HEK293T (cell line): Measurements from ENCODE around the gene CYP24A1.

Source experiments
- CTCF ChIA-PET: fragments of 350-600 bp; formaldehyde crosslinking; extraction: SDS; loops from one replicate; lab custom pipeline; 2021; ENCODE audit warnings: antibody characterized with exemption, inconsistent platforms; lab: Yijun Ruan, JAX
- POLR2A ChIA-PET: fragments of 350-600 bp; formaldehyde crosslinking; extraction: SDS; loops from one replicate; lab custom pipeline; 2020; ENCODE audit warnings: antibody characterized with exemption, inconsistent platforms; lab: Yijun Ruan, JAX
- DNase-seq: peaks from one replicate; pipeline ENCODE4 v3.0.0; 2012; ENCODE audit warnings: mixed read lengths; ENCODE audit errors: extremely low spot score
- ARNT ChIP-seq: fragments of 450-650 bp; IDR thresholded peaks from 2 replicates; pipeline ENCODE4 v1.6.1; 2017; ENCODE audit warnings: mild to moderate bottlenecking
- BHLHE40 ChIP-seq: fragments of 450-650 bp; IDR thresholded peaks from 2 replicates; pipeline ENCODE4 v1.6.1; 2016; ENCODE audit warnings: mild to moderate bottlenecking, moderate library complexity, borderline replicate concordance
- CTBP1 ChIP-seq: fragments of 450-650 bp; IDR thresholded peaks from 2 replicates; pipeline ENCODE4 v1.6.1; 2016; ENCODE audit warnings: borderline replicate concordance
- ELF4 ChIP-seq: fragments of 450-650 bp; IDR thresholded peaks from 2 replicates; pipeline ENCODE4 v1.6.1; 2017; ENCODE audit warnings: antibody characterized with exemption
- FOXA1 ChIP-seq: fragments of 450-650 bp; IDR thresholded peaks from 2 replicates; pipeline ENCODE4 v1.6.1; 2016; ENCODE audit warnings: mild to moderate bottlenecking
- FOXK2 ChIP-seq: fragments of 450-650 bp; IDR thresholded peaks from 2 replicates; pipeline ENCODE4 v1.6.1; 2016; ENCODE audit warnings: mild to moderate bottlenecking
- FOXM1 ChIP-seq: fragments of 450-650 bp; IDR thresholded peaks from 2 replicates; pipeline ENCODE4 v1.6.1; 2017; ENCODE audit warnings: mild to moderate bottlenecking, borderline replicate concordance
- HDGF ChIP-seq: fragments of 450-650 bp; IDR thresholded peaks from 2 replicates; pipeline ENCODE4 v1.6.1; 2017; ENCODE audit warnings: antibody characterized with exemption, borderline replicate concordance
- L3MBTL2 ChIP-seq: fragments of 450-650 bp; conservative IDR thresholded peaks from 2 replicates; pipeline ENCODE4 v1.6.1; 2016; ENCODE audit warnings: mild to moderate bottlenecking
- LEF1 ChIP-seq: fragments of 450-650 bp; IDR thresholded peaks from 2 replicates; pipeline ENCODE4 v1.6.1; 2017; ENCODE audit warnings: mild to moderate bottlenecking, borderline replicate concordance
- NFRKB ChIP-seq: fragments of 450-650 bp; IDR thresholded peaks from 2 replicates; pipeline ENCODE4 v1.6.1; 2016; ENCODE audit warnings: mild to moderate bottlenecking, moderate library complexity
- PKNOX1 ChIP-seq: fragments of 450-650 bp; IDR thresholded peaks from 2 replicates; pipeline ENCODE4 v1.6.1; 2016
- SP1 ChIP-seq: fragments of 450-650 bp; IDR thresholded peaks from 2 replicates; pipeline ENCODE4 v1.6.1; 2017
- SUZ12 ChIP-seq: fragments of 450-650 bp; IDR thresholded peaks from 2 replicates; pipeline ENCODE4 v1.6.1; 2016; ENCODE audit warnings: mild to moderate bottlenecking
- TARDBP ChIP-seq: fragments of 450-650 bp; IDR thresholded peaks from 2 replicates; pipeline ENCODE4 v1.6.1; 2016
- ZNF384 ChIP-seq: fragments of 450-650 bp; IDR thresholded peaks from 2 replicates; pipeline ENCODE4 v1.6.1; 2016

CYP24A1 gene

GRCh38 chr20:54176610-54177009 lies 2.8 kb upstream of the CYP24A1 start:
- POLR2A ChIA-PET = no interaction called here
- TF ChIP-seq FOXA1 (no peak), NFRKB (no peak), CTBP1 (no peak), SUZ12 (no peak), FOXM1 (no peak), ELF4 (no peak), ARNT (no peak), L3MBTL2 (no peak), FOXK2 (no peak), TARDBP (no peak), LEF1 (no peak), SP1 (no peak), PKNOX1 (no peak), HDGF (no peak), ZNF384 (no peak), BHLHE40 (no peak)
- DNase-seq = no peak
- CTCF ChIA-PET = no interaction called here

- CTCF ChIA-PET = interaction anchor here (1.0 kb wide), 2 partner anchors 72 to 78 kb away, joined by 3 read pairs; no protein-coding TSS in a partner anchor
- DNase-seq = no peak
- POLR2A ChIA-PET = no interaction called here
- TF ChIP-seq LEF1 (no peak), TARDBP (no peak), SUZ12 (no peak), FOXA1 (no peak), ARNT (no peak), FOXM1 (no peak), HDGF (no peak)
Measured at GRCh38 chr20:54174457-54175175, 830 bp upstream of the CYP24A1 start.

- POLR2A ChIA-PET = no interaction called here
- DNase-seq = no peak
- CTCF ChIA-PET = no interaction called here
- TF ChIP-seq SP1 (no peak), ELF4 (no peak), ZNF384 (no peak), SUZ12 (no peak), FOXM1 (no peak), ARNT (no peak), L3MBTL2 (no peak), FOXK2 (no peak), NFRKB (no peak), BHLHE40 (no peak), CTBP1 (no peak), PKNOX1 (no peak)
Measured at GRCh38 chr20:54172856-54173652, 732 bp downstream of the CYP24A1 start.

- ChIA-PET POLR2A (no interaction called here), CTCF (no interaction called here)
- TF ChIP-seq NFRKB (no peak), HDGF (no peak), FOXK2 (no peak), TARDBP (no peak), FOXM1 (no peak)
- no peak for DNase-seq
Measured at GRCh38 chr20:54172532-54172855, 1.3 kb downstream of the CYP24A1 start.

- DNase-seq = no peak
- CTCF ChIA-PET = no interaction called here
- TF ChIP-seq SUZ12 = no peak
- no peak for TF ChIP-seq FOXM1
- no peak for TF ChIP-seq L3MBTL2
- no peak for TF ChIP-seq CTBP1
- TF ChIP-seq ELF4 = no peak
- no peak for TF ChIP-seq PKNOX1
- no peak for TF ChIP-seq LEF1
- TF ChIP-seq BHLHE40 = no peak
- no peak for TF ChIP-seq FOXK2
- TF ChIP-seq ARNT = no peak
- POLR2A ChIA-PET = no interaction called here
Measured at GRCh38 chr20:54170963-54171362, 2.8 kb downstream of the CYP24A1 start.

- no peak for DNase-seq
- ChIA-PET CTCF (interaction anchor here (0.5 to 0.6 kb wide), 2 partner anchors 73 to 77 kb away, joined by 3 to 4 read pairs; no protein-coding TSS in a partner anchor), POLR2A (no interaction called here)
- TF ChIP-seq L3MBTL2 (no peak), TARDBP (no peak), NFRKB (no peak), LEF1 (no peak), BHLHE40 (no peak), HDGF (no peak), SUZ12 (no peak), ZNF384 (no peak), FOXM1 (no peak), ELF4 (no peak), ARNT (no peak), PKNOX1 (no peak), SP1 (no peak), CTBP1 (no peak), FOXK2 (no peak), FOXA1 (no peak)
Measured at GRCh38 chr20:54170026-54170471, 3.7 kb downstream of the CYP24A1 start.
